LNCAP (cell line): Measurements from ENCODE around the gene JMJD6.

Experiments used
- TF ChIP-seq, protein P1 (sequence below): fragments of 450-650 bp; IDR thresholded peaks from 2 replicates; pipeline ENCODE4 v1.5.1; 2017; ENCODE audit warnings: mild to moderate bottlenecking

The JMJD6 gene

DNA sequence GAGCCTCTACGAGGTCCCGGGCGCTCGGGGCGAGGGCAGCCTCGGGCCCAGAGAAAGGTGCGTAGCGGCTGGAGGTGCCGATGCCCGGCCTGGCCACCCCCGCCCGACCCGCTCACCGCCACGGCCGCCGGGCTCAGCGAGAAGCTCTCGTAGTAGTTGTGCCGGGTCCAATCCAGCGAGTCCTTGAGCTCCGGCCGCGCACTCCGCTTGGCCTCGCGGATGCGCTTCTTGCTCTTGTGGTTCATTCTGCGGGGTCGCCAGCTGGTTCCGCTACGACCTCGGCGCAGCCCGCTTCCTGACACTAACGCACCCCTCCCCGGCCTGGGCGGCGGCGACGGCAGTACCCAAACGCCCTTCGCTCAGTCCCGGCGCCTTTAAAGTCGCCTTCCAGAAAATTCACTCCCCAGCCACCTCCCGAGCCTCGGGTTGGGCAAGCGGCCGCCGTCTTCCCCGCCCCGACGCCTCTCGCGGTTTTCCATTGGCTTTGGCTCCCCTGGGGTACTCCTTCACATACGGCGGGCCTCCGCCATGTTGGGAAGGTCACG is at the start of gene JMJD6:
Gene JMJD6, minus strand, starts transcription at position 376 of the 545 bp plus-strand sequence. Its CDS starts 131 bp downstream, at position 245.
- TF ChIP-seq, protein P1, sequence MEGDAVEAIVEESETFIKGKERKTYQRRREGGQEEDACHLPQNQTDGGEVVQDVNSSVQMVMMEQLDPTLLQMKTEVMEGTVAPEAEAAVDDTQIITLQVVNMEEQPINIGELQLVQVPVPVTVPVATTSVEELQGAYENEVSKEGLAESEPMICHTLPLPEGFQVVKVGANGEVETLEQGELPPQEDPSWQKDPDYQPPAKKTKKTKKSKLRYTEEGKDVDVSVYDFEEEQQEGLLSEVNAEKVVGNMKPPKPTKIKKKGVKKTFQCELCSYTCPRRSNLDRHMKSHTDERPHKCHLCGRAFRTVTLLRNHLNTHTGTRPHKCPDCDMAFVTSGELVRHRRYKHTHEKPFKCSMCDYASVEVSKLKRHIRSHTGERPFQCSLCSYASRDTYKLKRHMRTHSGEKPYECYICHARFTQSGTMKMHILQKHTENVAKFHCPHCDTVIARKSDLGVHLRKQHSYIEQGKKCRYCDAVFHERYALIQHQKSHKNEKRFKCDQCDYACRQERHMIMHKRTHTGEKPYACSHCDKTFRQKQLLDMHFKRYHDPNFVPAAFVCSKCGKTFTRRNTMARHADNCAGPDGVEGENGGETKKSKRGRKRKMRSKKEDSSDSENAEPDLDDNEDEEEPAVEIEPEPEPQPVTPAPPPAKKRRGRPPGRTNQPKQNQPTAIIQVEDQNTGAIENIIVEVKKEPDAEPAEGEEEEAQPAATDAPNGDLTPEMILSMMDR: no peak

DNA sequence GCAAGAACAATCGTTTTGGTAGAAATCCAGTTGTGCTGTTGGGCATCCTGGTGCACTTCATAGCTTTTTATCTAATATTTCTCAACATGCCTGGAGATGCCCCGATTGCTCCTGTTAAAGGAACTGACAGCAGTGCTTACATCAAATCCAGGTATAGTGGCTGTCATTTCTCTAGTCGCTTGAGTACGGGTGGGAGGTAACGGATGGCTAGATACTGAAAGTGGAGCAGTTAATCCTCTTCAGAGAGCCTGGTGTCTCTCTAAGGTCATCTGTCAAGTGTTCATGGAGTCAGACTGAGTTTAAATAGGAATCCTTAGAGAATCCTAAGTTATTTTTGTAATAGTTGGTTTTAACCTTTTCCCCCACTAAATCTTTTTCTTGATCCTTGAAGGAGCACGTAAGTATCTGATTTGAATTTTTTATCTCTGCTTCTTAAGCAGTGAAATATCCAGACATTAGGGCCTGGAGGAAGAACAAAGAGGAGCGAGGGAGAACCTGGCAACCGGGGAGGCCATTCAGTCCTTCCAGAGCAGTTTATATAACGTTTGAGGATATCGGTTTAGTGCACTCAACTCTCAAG is 48.7 kb upstream of the JMJD6 start:
- TF ChIP-seq, protein P1: no peak

DNA sequence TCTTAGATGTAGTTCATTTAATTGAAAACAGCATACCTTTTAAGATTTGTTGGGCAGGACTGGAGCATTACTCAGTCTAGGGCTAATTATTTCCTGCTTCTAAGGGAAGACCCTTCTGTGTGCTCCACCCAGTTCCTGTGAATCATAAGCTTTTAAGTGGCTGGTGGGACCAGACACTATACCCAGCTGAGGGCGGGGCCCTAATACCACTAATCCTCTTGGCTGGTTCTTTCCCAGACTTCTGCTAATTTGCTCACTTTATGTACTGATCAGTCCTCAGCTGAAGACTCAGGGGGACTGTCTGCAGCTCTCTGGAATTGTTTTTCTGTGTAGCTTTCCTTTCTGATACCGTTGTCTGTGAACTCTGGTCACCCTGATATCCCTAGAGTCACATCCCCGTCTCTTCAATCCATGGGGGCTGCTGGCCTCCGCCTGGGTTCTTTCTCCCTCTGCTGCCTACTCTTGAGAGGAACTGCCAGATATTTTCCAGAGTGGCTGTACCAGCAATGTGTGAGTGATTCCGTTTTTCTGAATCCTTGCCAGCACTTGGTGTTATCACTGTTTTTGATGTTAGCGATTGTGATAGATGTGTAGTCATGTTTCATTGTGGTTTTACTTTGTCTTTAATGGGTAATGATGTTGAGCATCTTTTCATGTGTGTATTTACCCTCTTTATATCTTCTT is 46.6 kb upstream of the JMJD6 start:
- TF ChIP-seq, protein P1: no peak

DNA sequence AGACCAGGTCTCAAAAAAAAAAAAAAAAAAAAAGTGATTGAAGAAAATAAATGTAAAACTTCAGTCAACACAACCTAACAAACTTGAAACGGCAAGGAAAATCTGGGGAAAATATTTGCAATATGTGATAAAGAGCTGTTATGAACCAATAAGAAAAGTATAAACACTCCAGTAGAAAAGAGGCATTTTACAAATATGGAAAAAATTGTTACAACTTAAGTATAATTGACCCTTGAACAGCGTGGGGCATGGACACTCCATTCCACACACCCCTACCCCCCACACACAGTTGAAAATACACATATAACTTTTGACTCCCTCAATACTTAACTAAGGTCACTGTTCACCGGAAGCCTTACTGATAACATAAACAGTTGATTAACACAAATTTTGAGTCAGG is 32.2 kb upstream of the JMJD6 start:
- TF ChIP-seq, protein P1: no peak

DNA sequence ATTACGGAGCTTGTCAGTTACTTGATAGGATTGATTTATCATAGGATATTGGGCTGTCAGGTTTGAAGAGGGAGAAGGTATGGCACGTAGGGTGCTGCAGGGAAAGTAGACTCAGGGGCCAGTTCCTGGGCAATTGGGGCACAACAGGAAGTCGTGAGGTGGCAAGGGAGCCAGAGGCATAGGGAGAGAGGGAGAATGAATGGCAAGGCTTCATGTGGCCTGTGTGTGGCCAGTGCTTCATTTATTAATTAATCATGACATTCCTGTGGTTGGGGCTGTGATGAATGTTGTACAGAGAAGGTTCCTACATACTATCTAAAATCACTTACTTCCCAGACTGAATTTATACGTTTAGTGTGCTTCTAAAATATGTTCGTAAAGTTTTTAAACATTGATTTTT is 30.9 kb upstream of the JMJD6 start:
- TF ChIP-seq, protein P1: no peak

DNA sequence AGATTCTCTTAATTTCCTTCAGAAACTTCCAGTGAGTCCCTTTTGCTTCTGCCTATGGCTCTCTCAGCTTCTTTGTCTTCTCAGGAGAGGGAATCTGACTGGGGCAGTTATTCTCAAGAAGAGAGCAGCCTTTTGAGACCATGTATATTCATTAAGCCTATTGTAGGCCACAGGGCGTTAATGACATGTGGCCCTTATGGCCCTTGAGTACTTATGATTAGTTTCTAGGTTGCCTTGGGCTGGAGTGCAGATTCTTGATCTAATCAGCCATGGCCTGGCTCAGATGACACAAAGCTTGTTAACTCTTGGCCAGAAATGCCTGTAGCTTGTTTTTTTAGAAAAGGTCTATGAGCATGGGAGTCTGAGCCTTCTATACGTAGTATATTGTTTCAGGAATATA is 28.9 kb upstream of the JMJD6 start:
- TF ChIP-seq, protein P1: no peak

DNA sequence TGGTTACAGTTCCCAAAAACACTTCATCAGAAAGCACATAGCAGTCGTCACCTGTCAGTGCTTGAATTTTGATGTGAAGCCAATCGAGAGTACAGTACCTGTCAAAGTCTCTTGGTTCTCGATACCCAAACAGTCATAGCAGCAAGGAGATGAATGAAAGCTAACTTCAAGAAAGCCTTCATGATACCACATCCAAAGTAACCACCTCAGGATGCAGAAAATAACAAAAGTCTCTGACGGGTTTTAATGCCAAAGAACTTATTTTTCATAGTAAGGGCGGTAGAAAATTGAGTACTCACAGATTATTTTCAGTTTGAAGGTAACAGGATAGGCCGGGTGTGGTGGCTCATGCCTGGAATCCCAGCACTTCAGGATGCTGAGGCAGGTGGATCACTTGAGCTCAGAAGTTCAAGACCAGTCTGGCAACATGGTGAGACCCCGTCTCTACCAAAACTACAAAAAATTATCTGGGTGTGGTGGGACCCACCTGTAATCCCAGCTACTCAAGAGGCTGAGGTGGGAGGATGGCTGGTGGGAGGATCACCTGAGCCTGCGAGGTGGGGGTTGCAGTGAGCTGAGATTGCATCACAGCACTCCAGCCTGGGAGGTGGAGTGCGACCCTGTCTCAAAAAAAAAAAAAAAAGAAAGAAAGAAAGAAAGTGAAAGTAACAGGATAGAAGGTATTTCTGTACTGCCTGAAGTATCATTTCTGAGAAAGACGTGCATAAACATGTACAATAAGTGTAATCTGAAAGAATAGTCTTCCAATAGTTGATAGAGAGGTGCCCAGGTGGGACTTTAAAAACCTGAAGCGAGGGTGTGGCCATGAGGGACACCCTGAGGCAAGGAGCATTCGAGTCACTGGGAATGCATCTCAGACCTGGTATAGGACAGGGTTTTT is 26.9 kb upstream of the JMJD6 start:
- TF ChIP-seq, protein P1: no peak
